Right ventricle myocardium inferior (tissue), 1 donor: Measurements from ENCODE around the gene SIRT4. TPM values are rescaled to one million over a fixed set of nuclear protein-coding genes. Genes with fewer than 3 reads are reported as not detected.
"Not testable (repeated sequence)": the region's sequence is repeated elsewhere in the genome, so short reads cannot be mapped to it uniquely, and the experiment has no call there.

Experiments used
- ATAC-seq: fragments of 200-7000 bp; cut with Tn5 transposase; one replicate; pipeline ENCODE4 v1.9.1; 2020; ENCODE audit warnings: mild to moderate bottlenecking, moderate library complexity
- DNase-seq: peaks from one replicate; pipeline ENCODE4 v3.0.0; 2021; ENCODE audit errors: missing footprints
- intact Hi-C: fragments of 100-400 bp; cut with DNase I; formaldehyde crosslinking; loops from one replicate; pipeline ENCODE4 v1.11.0; 2022
- total RNA-seq: library from RNA; stranded (reverse); fragmentation: NEBNext Ultra II Directional; extraction: Animal tissue kit (Norgen Biotek cat#: 25700); gene quantifications from one replicate; pipeline ENCODE4 v1.2.1, GENCODE V29; 2021
- donor health status: DM: no; HTN: yes; CAD: no; lungs with severe emphysema.

The SIRT4 gene
- total RNA-seq, 1 donor from 2014 or later, result 9.0 TPM

DNA sequence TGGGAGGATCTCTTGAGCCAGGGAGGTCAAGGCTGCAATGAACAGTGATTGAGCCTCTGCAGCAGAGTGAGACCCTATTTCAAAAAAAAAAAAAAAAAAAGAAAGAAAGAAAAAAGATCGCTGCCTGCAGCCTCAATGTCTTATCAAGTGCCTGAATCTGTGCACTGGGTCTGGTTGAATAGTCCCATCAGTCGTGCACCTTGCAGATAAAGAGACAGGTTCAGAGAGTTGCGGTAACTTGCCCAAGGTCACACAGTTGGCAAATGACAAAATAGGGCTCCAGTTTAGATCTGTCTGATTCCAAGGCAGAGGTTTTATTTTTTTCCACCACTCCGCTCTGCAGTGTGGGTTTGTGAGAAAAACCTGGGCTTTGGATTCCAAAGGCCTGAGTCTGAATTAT lies 26.1 kb downstream of the SIRT4 start:
- ATAC-seq (no peak), DNase-seq (no peak)
- intact Hi-C loops, result no loop called here

DNA sequence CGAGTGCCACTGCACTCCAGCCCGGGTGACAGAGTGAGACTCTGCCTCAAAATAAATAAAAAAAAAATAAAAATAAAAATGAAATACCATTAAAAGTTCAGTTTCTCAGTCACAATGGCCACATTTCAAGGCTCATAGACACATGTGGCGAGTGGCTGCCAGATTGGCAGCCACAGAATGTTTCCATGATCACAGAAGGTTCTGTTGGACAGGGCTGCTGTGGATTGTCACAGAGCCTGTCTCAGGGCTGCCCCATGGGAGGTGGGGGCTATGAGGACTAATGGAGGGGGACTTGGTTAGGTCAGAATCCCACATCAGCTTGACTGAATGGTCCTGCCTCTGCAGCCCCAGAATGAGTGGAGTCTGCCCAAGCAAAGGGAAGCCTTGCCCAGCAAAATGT lies 29.3 kb downstream of the SIRT4 start:
- ATAC-seq, result no peak
- intact Hi-C loops, result no loop called here
- no peak for DNase-seq

DNA sequence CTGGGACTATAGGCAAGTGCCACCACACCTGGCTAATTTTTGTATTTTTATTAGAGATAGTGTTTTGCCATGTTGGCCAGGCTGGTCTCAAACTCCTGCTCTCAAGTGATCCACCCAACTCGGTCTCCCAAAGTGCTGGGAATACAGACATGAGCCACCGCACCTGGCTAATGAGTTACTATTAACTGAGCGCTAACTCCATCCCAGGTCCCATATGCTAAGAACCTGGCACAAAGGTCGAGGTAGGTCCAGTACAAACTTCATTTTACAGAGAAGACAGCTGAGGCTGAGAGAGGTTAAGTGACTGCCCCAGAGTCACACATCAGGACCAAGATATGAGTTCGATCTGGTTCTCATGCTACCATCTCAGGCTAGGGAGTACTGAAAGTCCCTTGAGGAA lies 29.9 kb downstream of the SIRT4 start:
- no peak for ATAC-seq
- intact Hi-C loops, result no loop called here
- DNase-seq, result no peak

DNA sequence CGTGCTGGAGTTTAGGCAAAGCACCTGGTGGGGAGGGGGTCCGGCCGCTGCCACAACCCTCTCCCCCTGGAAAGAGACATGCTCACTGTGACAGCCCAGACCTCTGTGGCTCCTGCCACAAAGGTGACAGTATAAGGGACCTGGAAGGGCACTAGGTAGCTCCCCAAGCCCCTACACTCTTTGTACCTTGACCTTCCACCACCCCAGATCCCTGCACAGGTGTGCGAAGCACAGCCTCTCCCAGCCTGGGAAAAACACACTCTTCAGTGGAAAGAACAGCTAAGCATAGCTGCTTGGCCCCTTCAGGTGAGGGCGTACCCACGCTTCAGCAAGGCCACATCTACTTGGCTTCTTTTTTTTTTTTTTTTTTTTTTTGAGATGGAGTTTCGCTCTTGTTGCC lies 30.4 kb downstream of the SIRT4 start:
- ATAC-seq (peak; percentile 5), DNase-seq (no peak)
- intact Hi-C loops, result no loop called here

DNA sequence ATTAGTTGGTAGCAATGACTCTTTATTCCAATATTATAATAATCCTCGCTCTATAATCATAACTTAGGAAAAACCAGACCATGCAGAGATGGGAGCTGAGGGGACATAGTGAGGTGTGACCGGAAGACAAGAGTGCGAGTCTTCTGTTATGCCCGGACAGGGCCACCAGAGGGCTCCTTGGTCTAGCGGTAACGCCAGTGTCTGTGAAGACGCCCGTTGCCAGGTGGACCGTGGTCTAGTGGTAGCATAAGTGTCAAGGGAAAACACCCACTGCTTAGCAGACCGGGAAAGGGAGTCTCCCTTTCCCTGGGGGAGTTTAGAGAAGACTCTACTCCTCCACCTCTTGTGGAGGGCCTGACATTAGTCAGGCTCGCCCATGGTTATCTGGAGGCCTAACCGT lies 33.3 kb downstream of the SIRT4 start:
- intact Hi-C loops, DNase-seq: not testable (repeated sequence)

DNA sequence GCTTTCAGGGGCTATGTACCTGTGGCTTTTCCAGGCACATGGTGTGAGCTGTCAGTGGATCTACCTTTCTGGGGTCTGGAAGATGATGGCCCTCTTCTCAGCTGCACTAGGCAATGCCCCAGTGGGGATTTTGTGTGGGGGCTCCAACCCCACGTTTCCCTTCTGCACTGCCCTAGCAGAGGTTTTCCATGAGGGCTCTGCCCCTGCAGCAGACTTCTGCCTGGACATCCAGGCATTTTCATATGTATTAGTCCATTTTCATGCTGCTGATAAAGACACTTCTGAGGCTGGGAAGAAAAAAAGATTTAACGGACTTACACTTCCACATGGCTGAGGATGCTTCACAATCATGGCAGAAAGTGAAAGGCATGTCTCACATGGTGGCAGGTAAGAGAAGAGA lies 34.3 kb downstream of the SIRT4 start:
- ATAC-seq, intact Hi-C loops, DNase-seq: not testable (repeated sequence)

More for the DNA sequence above, 33.3 kb downstream of the SIRT4 start:
- ATAC-seq, result not testable (repeated sequence)

DNA sequence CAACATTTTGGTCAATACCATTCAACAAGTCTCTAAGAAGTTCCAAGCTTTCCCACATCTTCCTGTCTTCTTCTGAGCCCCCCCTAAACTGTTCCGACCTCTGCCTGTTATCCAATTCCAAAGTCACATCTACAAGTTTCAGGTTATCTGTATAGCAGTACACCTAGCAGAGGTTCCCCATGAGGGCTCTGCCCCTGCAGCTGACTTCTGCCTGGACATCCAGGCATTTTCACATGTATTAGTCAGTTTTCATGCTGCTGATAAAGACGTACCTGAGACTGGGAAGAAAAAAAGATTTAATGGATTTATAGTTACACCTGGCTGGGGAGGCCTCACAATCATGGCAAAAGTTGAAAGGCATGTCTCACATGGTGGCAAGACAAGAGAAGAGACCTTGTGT lies 35.6 kb downstream of the SIRT4 start:
- DNase-seq, result no peak
- intact Hi-C loops, result no loop called here
- ATAC-seq, result no peak

DNA sequence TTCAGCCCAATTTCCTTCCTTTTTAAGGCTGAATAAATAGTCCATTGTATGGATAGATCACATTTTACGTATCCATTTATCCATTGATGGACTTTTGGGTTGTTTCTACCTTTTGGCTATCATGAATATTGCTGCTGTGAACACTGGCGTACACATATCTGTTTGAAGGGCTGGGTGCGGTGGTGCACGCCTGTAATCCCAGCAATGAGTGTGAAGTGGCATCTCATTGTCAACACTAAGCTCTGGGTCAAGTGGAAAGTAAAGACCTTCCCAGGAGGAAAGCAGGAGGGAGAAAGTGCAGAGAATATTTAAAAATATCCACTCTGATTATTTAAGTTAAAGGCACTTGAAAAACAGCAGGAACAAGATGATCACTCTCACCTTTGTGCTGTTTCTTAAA lies 37.1 kb downstream of the SIRT4 start:
- intact Hi-C loops, result no loop called here
- no peak for DNase-seq
- no peak for ATAC-seq

DNA sequence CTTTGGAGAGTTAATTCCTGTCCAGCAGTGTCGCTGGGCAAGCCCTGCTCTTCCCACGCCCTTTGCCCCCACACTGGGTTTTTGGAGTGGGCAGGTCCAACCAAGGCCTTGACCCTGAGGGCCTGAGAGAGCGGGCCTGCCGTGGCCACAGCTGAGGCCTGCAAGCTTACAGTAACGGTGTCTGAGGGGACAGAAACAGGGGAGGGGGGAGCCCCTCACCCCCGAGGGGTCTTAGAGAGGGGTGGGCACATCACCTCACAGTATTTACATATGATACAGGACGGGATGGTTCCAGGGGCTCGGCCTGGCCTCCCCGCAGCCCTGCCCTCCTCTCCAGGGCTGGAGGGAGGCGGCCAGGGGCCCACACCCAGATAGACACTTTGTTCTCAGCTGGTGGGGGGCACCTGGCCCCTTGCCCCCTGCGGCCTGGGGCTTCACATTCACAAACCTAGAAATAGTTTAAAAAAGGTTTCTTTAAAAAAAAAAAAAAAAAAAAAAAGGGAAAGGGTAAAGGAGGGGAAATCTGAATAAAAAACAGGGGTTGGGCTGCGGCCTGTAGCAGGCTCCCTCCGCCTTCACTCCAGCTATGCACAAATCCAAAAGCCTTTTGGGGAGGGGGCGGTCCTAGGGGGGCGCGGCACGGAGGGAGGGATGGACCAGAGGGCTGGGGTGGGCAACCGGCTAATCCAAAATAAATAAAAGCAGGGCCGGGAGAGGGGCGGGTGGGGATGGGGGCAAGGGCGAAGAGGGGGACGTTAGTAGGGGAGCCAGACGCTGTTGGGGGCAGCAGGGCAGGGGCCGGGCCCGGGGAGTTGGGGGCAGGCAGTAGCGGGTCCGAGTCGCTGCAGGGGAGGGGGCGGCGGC lies 40.3 kb downstream of the SIRT4 start:
- ATAC-seq (no peak), DNase-seq (no peak)
- intact Hi-C loops, result no loop called here

DNA sequence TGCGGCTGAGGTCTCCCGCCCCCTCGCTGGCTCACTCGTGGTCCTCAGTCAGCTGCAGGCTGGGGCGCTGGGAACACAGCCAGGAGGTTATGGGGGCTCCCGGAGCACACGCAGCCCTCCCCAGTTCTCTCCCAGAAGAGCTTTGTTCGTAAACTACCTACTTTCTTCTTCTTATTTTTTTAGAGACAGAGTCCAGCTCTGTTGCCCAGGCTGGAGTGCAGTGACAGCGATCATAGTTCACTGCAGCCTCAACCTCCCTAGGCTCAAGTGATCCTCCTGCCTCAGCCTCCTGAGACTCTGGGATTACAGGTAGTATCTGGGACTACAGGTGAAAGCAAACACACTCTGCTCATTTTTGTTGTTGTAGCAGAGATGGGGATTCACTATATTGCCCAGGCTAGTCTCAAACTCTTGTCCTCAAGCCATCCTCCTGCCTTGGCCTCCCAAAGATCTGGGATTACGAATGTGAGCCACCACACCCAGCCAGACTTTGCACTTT lies 41.0 kb downstream of the SIRT4 start:
- ATAC-seq (no peak), DNase-seq (no peak)
- intact Hi-C loops, result no loop called here

DNA sequence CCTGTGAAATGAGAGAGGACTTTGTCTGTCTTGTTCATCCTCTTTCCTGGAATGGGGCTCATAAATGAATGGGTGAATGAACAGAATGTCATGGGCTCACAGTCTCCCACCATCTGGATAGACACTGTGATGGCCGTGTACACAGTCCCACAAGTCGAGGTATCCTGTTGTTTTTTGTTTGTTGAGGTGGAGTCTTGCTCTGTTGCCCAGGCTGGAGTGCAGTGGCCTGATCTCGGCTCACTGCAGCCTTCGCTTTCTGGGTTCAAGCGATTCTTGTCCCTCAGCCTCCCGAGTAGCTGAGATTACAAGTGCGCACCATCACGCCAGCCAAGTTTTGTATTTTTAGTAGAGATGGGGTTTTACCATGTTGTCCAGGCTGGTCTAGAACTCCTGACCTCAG lies 41.6 kb downstream of the SIRT4 start:
- DNase-seq, result no peak
- intact Hi-C loops, result no loop called here
- ATAC-seq, result no peak

DNA sequence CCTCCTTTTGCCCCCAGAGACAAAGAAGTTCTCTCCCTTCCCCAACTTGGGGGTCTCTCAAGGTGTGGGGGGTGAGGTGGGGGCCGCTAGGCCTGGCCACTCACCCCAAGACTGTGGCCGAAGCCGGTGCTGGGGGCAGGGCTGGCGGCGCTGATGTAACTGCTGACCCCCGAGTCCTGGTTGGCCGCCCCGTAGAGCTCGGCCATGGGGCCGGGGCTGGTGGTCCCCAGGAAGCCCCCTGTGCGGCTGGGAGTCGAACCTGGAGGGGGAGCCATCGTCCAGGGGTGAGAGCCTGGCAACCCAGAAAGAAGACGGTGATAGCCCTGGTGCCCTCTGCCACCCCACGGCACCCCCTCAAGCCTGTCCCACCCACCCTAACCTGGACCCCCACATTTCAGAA lies 43.9 kb downstream of the SIRT4 start:
- DNase-seq (no peak), ATAC-seq (no peak)
- intact Hi-C loops, result no loop called here

DNA sequence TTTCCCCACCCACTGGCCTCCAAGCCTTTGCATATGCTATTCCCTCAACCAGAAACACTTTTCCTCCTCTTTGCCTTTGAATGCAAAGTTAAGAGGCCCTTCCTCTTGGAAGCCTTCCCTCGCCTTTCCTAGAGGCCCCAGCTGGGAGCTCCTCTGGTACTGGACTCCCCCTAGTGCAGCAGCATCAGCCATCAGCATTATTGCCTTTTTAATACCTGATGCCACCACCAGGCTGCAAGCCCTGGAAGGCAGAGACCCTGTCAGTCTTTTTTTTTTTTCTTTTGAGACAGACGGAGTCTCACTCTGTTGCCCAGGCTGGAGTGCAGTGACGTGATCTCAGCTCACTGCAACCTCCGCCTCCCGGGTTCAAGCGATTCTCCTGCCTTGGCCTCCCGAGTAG lies 44.6 kb downstream of the SIRT4 start:
- ATAC-seq, result no peak
- intact Hi-C loops, result no loop called here
- no peak for DNase-seq

DNA sequence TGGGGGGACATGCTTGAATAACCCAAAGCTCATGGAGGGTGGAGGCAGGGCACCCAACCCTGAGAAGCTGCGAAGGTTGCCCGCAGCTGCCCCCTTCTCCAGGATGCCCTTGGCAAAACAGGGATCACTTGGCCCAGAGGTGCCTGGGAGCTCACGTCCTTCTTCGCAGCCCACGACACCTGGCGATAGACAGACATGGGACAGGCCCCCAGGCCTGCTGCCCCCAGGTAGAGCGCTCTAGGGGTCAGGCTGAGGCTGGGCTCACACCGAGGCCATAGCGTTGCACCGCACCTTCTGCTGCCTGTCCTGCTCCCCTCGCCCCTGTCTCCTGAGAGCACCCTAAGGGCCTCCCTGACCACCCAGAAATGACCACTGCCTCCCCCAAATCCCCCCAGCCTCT lies 45.6 kb downstream of the SIRT4 start:
- no peak for DNase-seq
- no peak for ATAC-seq
- intact Hi-C loops, result no loop called here

DNA sequence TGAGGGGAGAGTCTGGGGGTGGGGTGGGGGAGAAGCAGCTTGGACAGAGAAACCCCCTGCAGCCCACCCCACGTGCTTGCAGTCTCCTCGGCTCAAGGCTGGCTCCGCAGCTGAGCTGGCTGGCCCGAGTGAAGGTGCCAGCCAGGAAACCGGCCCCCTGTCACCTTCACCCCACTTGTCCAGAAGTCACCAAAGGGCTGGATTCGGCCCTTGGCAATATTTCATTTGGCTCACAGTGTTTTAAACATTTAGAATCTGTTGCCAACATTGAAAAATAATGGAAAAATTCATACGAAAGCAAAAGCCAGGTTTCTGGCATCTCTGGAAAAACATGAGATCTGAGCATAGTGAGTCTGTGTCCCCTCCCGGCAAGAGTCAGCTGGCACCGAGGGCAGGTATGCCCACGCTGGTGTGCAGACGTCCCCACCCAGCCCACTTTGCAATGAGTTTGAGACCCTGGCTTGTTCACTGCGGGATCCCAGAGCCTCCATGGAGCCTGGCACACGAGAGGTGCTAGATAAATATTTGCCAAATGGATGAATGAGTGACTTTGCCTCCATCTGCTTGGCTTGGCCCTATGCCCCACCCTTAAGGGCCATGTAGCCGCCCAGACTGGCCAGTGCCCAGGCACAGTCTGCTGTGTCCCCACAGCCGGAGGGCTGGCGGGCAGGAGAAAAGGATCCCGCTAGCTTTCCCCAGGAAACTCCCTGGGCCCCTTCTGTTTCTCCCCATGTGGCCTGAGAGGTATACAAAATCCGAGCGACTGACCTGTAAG lies 48.6 kb downstream of the SIRT4 start:
- no peak for ATAC-seq
- intact Hi-C loops, result no loop called here
- DNase-seq, result no peak

DNA sequence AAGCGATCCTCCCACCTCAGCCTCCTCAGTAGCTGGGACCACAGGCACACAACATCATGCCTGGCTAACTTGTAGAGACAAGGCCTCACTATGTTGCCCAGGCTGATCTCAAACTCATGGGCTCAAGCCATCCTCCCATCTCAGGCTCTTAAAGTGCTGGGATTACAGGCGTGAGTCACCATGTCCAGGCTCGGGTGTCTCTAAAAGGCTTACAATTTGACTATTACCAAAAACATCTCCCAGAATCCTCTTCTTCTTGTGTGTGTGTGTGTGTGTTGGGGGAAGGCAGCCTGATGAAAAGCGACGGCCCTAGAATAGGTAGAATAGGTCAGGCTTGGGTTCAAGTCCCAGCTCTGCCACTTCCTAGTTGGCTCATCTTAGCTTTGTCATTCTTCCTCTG lies 50.0 kb downstream of the SIRT4 start:
- DNase-seq (no peak), ATAC-seq (no peak)
- intact Hi-C loops, result no loop called here

DNA sequence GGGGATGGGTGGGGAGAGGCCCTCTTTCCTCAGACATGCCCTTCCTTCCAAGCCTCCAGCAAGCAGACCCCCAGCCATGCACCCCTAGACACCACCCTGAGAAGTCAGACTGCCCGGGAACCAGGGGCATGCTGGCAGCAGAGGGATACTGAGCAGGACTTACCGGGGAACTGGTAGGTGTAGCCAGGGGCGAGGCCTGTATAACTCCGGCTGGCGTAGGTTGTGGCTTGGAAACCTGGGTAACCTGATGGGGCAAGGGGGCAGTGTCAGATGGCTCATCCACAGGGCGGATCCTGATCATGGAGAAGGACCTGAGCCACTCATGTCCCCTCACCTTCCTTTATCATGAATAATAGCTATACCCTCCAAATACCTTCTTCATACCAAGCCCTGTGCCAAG lies 51.0 kb downstream of the SIRT4 start:
- intact Hi-C loops, result no loop called here
- ATAC-seq, result no peak
- DNase-seq, result no peak

DNA sequence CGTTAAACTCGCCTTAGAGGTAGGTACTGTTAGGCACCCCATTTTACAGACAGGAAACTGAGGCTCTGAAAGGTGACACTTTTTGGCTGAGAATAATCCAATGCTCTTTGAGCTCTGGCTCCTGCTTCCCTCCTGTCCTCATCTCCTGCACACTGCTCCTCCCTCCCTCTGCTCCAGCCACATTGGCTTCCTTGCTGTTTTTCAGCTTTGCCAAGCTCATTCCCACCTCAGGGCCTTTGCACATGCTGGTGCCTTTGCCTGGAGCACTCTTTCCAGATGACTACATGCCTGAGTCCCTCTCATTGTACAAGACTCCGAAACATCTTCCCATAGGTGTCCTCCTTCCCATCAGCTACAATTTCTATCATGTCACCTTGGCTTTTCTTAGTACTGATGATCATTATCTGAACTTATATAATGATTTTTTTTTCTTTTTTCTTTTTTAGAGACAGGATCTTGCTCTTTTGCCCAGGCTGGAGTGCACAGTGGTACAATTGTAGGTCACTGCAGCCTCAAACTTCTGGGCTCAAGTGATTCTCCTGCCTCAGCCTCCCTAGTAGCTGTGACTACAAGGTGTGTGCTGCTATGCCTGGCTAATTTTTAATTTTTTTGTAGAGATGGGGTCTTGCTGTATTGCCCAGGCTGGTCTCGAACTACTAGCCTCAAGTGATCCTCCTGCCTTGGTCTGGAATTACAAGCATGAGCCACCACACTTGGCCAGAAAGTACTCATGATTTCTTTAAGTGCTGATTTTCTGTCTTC lies 51.6 kb downstream of the SIRT4 start:
- intact Hi-C loops, result no loop called here
- ATAC-seq (no peak), DNase-seq (no peak)

DNA sequence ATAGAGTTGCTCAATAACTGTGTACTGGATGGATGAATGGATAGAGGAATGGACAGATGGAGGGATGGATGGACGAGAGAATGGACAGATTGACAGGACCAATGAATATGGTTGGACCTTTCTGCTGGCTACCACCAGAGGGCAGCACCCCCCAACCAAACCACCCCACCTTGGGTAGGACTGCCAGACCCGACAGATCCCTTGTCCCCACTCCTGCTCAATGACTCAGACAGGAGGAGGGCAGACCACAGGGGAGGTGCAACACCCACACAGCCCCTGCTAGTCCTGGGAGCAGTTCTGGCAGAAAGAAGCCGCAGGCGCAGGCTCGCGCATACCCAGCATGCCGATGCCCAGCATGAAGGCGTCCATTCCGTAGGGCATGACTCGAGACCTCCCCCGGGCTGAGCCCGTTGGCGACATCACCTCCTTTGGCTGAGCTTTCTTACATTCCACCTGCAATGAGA lies 54.5 kb downstream of the SIRT4 start:
- ATAC-seq (peak; percentile 89), DNase-seq (no peak)
- intact Hi-C loops, result loop anchor here (1.0 kb wide), 1 partner anchor 74 kb away; no protein-coding TSS in a partner anchor
